ENCODE results near the gene KPTN. TPM values are rescaled to one million over a fixed set of nuclear protein-coding genes. Genes with fewer than 3 reads are reported as not detected.

The KPTN gene
- polyA plus RNA-seq, 1 donor (not counting 4 experiments of a cell fraction or from before 2014, with no cell fraction given), result 7.3 TPM

GRCh38 chr19:47497821-47498520 is 14.0 kb upstream of the KPTN start:
- peaks cover 6% of the 10 kb centered on the region for H4K20me1 ChIP-seq (ENCODE audit: control insufficient read depth, extremely low read depth, insufficient read depth, low read length)
- dilution Hi-C loops (cut with MboI; ENCODE audit: extremely low pct_ligation_motif_present, low sequenced_read_pairs), result no loop called here
- DNase-seq (ENCODE audit: low read depth, low spot score), result no peak
- H3K9ac ChIP-seq (ENCODE audit: control insufficient read depth, extremely low read depth, insufficient read depth, low read length), result no peak overlapping the region
- no peak overlapping the region for H3K27ac ChIP-seq (ENCODE audit: control insufficient read depth, insufficient read depth, low read length)
- TF ChIP-seq CTCF (optimal IDR thresholded peaks at IDR 0.05 in 1 of 3, IDR thresholded peaks at IDR 0.05 in 1 of 3, conservative IDR thresholded peaks at IDR 0.05 in 1 of 3; ENCODE audit: extremely low read depth in 1 of 3, insufficient read depth in 2 of 3, low read length in 3 of 3) (no peak), EZH2 (IDR thresholded peaks at IDR 0.05; ENCODE audit: low read length) (no peak)
- H3K9me1 ChIP-seq (ENCODE audit: control insufficient read depth, extremely low read depth, insufficient read depth, low read length), result no peaks in the 10 kb centered on the region
- H3K4me3 ChIP-seq (ENCODE audit: control insufficient read depth in 2 of 3, extremely low read depth in 1 of 3, insufficient read depth in 2 of 3, low read depth in 1 of 3, low read length in 3 of 3), result no peak overlapping the region
- no peak overlapping the region for H3K4me2 ChIP-seq (ENCODE audit: control insufficient read depth, extremely low read depth, insufficient read depth, low read depth, low read length)
- H3K4me1 ChIP-seq (ENCODE audit: control insufficient read depth, extremely low read depth, insufficient read depth, low read length), result no peaks in the 10 kb centered on the region
- H3K79me2 ChIP-seq (ENCODE audit: control insufficient read depth, insufficient read depth, low read length), result peaks cover 3% of the 10 kb centered on the region
- FAIRE-seq, result no peak
- no peaks in the 10 kb centered on the region for H3K9me3 ChIP-seq (ENCODE audit: control insufficient read depth, low read depth, low read length)
- H3K27me3 ChIP-seq (ENCODE audit: control insufficient read depth, extremely low read depth, insufficient read depth, low read length), result no peaks in the 10 kb centered on the region
- H2AFZ ChIP-seq (ENCODE audit: control insufficient read depth, low read length), result no peak overlapping the region
- peaks cover 41 to 42% of the 10 kb centered on the region in 2 experiments for H3K36me3 ChIP-seq (ENCODE audit: control insufficient read depth in 2 of 2, extremely low read depth in 1 of 2, insufficient read depth in 2 of 2, low read length in 2 of 2)

- Histone ChIP-seq H3K9me3 (ENCODE audit: control insufficient read depth, low read depth, low read length) (no peaks in the 10 kb centered on the region), H2AFZ (ENCODE audit: control insufficient read depth, low read length) (no peak overlapping the region), H3K4me1 (ENCODE audit: control insufficient read depth, extremely low read depth, insufficient read depth, low read length) (no peaks in the 10 kb centered on the region), H3K27ac (ENCODE audit: control insufficient read depth, insufficient read depth, low read length) (no peak overlapping the region), H3K36me3 (ENCODE audit: control insufficient read depth in 2 of 2, extremely low read depth in 1 of 2, insufficient read depth in 2 of 2, low read length in 2 of 2) (peaks cover 41% of the 10 kb centered on the region in 2 experiments), H3K4me2 (ENCODE audit: control insufficient read depth, extremely low read depth, insufficient read depth, low read depth, low read length) (no peak overlapping the region), H3K79me2 (ENCODE audit: control insufficient read depth, insufficient read depth, low read length) (peaks cover 3% of the 10 kb centered on the region), H3K9me1 (ENCODE audit: control insufficient read depth, extremely low read depth, insufficient read depth, low read length) (no peaks in the 10 kb centered on the region), H3K9ac (ENCODE audit: control insufficient read depth, extremely low read depth, insufficient read depth, low read length) (no peak overlapping the region), H3K27me3 (ENCODE audit: control insufficient read depth, extremely low read depth, insufficient read depth, low read length) (no peaks in the 10 kb centered on the region), H3K4me3 (ENCODE audit: control insufficient read depth in 2 of 3, extremely low read depth in 1 of 3, insufficient read depth in 2 of 3, low read depth in 1 of 3, low read length in 3 of 3) (no peak overlapping the region), H4K20me1 (ENCODE audit: control insufficient read depth, extremely low read depth, insufficient read depth, low read length) (peaks cover 6% of the 10 kb centered on the region)
- TF ChIP-seq CTCF (optimal IDR thresholded peaks at IDR 0.05 in 1 of 3, IDR thresholded peaks at IDR 0.05 in 1 of 3, conservative IDR thresholded peaks at IDR 0.05 in 1 of 3; ENCODE audit: extremely low read depth in 1 of 3, insufficient read depth in 2 of 3, low read length in 3 of 3) (no peak), EZH2 (IDR thresholded peaks at IDR 0.05; ENCODE audit: low read length) (no peak)
- dilution Hi-C loops (cut with MboI; ENCODE audit: extremely low pct_ligation_motif_present, low sequenced_read_pairs), result no loop called here
- FAIRE-seq (no peak), DNase-seq (ENCODE audit: low read depth, low spot score) (no peak)
Measured at GRCh38 chr19:47497050-47497766, 13.2 kb upstream of the KPTN start.
